Measurements from ENCODE around the gene EGFR. TPM values are rescaled to one million over a fixed set of nuclear protein-coding genes. Genes with fewer than 3 reads are reported as not detected.

The EGFR gene
- total and polyA plus RNA-seq, 2 donors (not counting 3 experiments of a cell fraction or from before 2014, with no cell fraction given) = 1.5 to 4.1 TPM

- no TSS peak for BruUV-seq (replicated peaks)
- no peaks in the 10 kb centered on the region for H3K36me3 ChIP-seq (ENCODE audit: control insufficient read depth in 2 of 2, extremely low read depth in 1 of 2, insufficient read depth in 2 of 2, low read length in 2 of 2)
- POLR2A ChIA-PET = no interaction called here
Observed at GRCh38 chr7:55233001-55233400, 214.2 kb downstream of the EGFR start.

DNA sequence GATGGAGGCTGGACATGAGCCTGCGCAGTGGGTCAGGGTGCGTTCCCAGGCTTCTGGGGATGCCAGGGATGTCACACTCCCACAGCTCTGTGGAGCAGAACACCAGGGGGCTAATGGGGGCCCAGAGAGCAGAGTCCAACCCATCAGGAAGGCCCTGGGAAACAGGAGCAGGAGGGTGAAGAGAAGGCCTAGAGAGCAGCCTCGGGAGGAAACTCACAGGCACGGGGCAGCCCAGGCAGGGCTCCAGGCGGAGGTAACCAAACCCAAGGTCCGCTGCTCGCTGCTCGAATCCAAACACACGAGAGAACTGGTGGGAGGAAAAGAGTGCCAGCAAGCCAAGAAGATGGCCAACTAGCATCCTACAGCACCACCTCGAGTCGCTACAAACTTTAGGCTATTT lies 215.6 kb downstream of the EGFR start:
- H3K36me3 ChIP-seq (ENCODE audit: control insufficient read depth in 2 of 2, extremely low read depth in 1 of 2, insufficient read depth in 2 of 2, low read length in 2 of 2) = no peaks in the 10 kb centered on the region
- no peaks in the 10 kb centered on the region for H3K9me1 ChIP-seq (replicated peaks; ENCODE audit: control insufficient read depth, extremely low read depth, insufficient read depth, low read length)
- TF ChIP-seq JUN (IDR thresholded peaks at IDR 0.05; ENCODE audit: borderline replicate concordance, insufficient read depth, insufficient read length, low read depth) = no peak
- TF ChIP-seq POLR2AphosphoS5 (IDR thresholded peaks at IDR 0.05; ENCODE audit: insufficient read depth, low read depth, low read length) = no peak
- no peak for TF ChIP-seq EZH2 (IDR thresholded peaks at IDR 0.05; ENCODE audit: borderline replicate concordance, low read depth, low read length, severe bottlenecking)
- TF ChIP-seq MAX (IDR thresholded peaks at IDR 0.05; ENCODE audit: insufficient read depth, insufficient read length) = no peak
- TF ChIP-seq MYC (IDR thresholded peaks at IDR 0.05; ENCODE audit: low read depth, low read length) = no peak
- TF ChIP-seq, protein P1, sequence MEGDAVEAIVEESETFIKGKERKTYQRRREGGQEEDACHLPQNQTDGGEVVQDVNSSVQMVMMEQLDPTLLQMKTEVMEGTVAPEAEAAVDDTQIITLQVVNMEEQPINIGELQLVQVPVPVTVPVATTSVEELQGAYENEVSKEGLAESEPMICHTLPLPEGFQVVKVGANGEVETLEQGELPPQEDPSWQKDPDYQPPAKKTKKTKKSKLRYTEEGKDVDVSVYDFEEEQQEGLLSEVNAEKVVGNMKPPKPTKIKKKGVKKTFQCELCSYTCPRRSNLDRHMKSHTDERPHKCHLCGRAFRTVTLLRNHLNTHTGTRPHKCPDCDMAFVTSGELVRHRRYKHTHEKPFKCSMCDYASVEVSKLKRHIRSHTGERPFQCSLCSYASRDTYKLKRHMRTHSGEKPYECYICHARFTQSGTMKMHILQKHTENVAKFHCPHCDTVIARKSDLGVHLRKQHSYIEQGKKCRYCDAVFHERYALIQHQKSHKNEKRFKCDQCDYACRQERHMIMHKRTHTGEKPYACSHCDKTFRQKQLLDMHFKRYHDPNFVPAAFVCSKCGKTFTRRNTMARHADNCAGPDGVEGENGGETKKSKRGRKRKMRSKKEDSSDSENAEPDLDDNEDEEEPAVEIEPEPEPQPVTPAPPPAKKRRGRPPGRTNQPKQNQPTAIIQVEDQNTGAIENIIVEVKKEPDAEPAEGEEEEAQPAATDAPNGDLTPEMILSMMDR (IDR thresholded peaks at IDR 0.05; ENCODE audit: extremely low read depth in 1 of 2, insufficient read depth in 1 of 2, low read depth in 1 of 2, low read length in 2 of 2) = no peak
- no peak for TF ChIP-seq POLR2A (IDR thresholded peaks at IDR 0.05; ENCODE audit: low read depth, low read length)
- no peaks in the 10 kb centered on the region for H3K9me3 ChIP-seq (replicated peaks; ENCODE audit: control insufficient read depth, insufficient read depth, low read length)
- ChIA-PET CTCF (no interaction called here), POLR2A (no interaction called here)
- H3K79me2 ChIP-seq (ENCODE audit: control insufficient read depth, insufficient read depth, low read length) = no peaks in the 10 kb centered on the region
- intact Hi-C loops (cut with micrococcal nuclease) (no loop called here), dilution Hi-C loops (cut with MboI; ENCODE audit: extremely low pct_ligation_motif_present, low sequenced_read_pairs) (no loop called here)
- DNase-seq (ENCODE audit: low read depth, low spot score) (no peak), FAIRE-seq (no peak)
- no peak overlapping the region for H3K9ac ChIP-seq (replicated peaks; ENCODE audit: extremely low read depth, insufficient read depth, low read length)
- no TSS peak for BruUV-seq (replicated peaks)
- peaks cover 18 to 27% of the 10 kb centered on the region in 2 experiments for H3K27me3 ChIP-seq (ENCODE audit: control insufficient read depth in 2 of 2, insufficient read depth in 2 of 2, low read length in 2 of 2)
- no peak overlapping the region for H3K4me2 ChIP-seq (ENCODE audit: insufficient read depth, low read length)
- H3K4me1 ChIP-seq (ENCODE audit: control insufficient read depth, extremely low read depth, insufficient read depth, low read length) = no peaks in the 10 kb centered on the region
- no peak overlapping the region for H3K27ac ChIP-seq (ENCODE audit: insufficient read depth, low read depth, low read length)
- no peak overlapping the region for H2AFZ ChIP-seq (ENCODE audit: low read depth, low read length)
- no peak overlapping the region for H3K4me3 ChIP-seq (replicated peaks in 1 of 3; ENCODE audit: insufficient read depth in 1 of 3, low read depth in 1 of 3, low read length in 3 of 3)
- no peaks in the 10 kb centered on the region for H4K20me1 ChIP-seq (replicated peaks; ENCODE audit: control insufficient read depth, extremely low read depth, insufficient read depth, low read length)

More at GRCh38 chr7:55233001-55233400, 214.2 kb downstream of the EGFR start:
- intact Hi-C loops (cut with micrococcal nuclease) (no loop called here), dilution Hi-C loops (cut with MboI; ENCODE audit: extremely low pct_ligation_motif_present, low sequenced_read_pairs) (no loop called here)
- H3K4me3 ChIP-seq (replicated peaks in 1 of 3; ENCODE audit: insufficient read depth in 1 of 3, low read depth in 1 of 3, low read length in 3 of 3) = no peak overlapping the region
- no peak overlapping the region for H3K27ac ChIP-seq (ENCODE audit: insufficient read depth, low read depth, low read length)
- H2AFZ ChIP-seq (ENCODE audit: low read depth, low read length) = no peak overlapping the region
- H3K4me1 ChIP-seq (ENCODE audit: control insufficient read depth, extremely low read depth, insufficient read depth, low read length) = no peaks in the 10 kb centered on the region
- H3K9me1 ChIP-seq (replicated peaks; ENCODE audit: control insufficient read depth, extremely low read depth, insufficient read depth, low read length) = no peaks in the 10 kb centered on the region
- H3K79me2 ChIP-seq (ENCODE audit: control insufficient read depth, insufficient read depth, low read length) = no peaks in the 10 kb centered on the region
- no peak overlapping the region for H3K4me2 ChIP-seq (ENCODE audit: insufficient read depth, low read length)
- no peaks in the 10 kb centered on the region for H3K9me3 ChIP-seq (replicated peaks; ENCODE audit: control insufficient read depth, insufficient read depth, low read length)
- no peaks in the 10 kb centered on the region for H4K20me1 ChIP-seq (replicated peaks; ENCODE audit: control insufficient read depth, extremely low read depth, insufficient read depth, low read length)
- peaks cover 12 to 21% of the 10 kb centered on the region in 2 experiments for H3K27me3 ChIP-seq (ENCODE audit: control insufficient read depth in 2 of 2, insufficient read depth in 2 of 2, low read length in 2 of 2)
- no peak for DNase-seq (ENCODE audit: low read depth, low spot score)
- CTCF ChIA-PET = interaction anchor here (1.8 kb wide), 1 partner anchor 16 kb away, joined by 5 read pairs; no protein-coding TSS in a partner anchor
- H3K9ac ChIP-seq (replicated peaks; ENCODE audit: extremely low read depth, insufficient read depth, low read length) = no peak overlapping the region
- TF ChIP-seq EZH2 (IDR thresholded peaks at IDR 0.05; ENCODE audit: borderline replicate concordance, low read depth, low read length, severe bottlenecking) (no peak), FOS (IDR thresholded peaks at IDR 0.05; ENCODE audit: borderline replicate concordance, insufficient read depth, low read length) (no peak), JUN (IDR thresholded peaks at IDR 0.05; ENCODE audit: borderline replicate concordance, insufficient read depth, insufficient read length, low read depth) (no peak), MYC (IDR thresholded peaks at IDR 0.05; ENCODE audit: low read depth, low read length) (no peak), GATA2 (IDR thresholded peaks at IDR 0.05; ENCODE audit: insufficient read depth, insufficient read length, low read depth, low read length) (no peak)
- no peak for FAIRE-seq

All from endothelial cell of umbilical vein (primary cell).